Liver (tissue), 9 donors: Measurements from ENCODE around the gene RRP8. TPM values are rescaled to one million over a fixed set of nuclear protein-coding genes. Genes with fewer than 3 reads are reported as not detected.

Source experiments
- DNase-seq: peaks from one replicate; pipeline ENCODE4 v3.0.0-alpha.2; 2017; ENCODE audit warnings: low spot score
- H3K27ac ChIP-seq, 2 donors: one replicate each; pipeline ENCODE4 v1.7.0; 2013; ENCODE audit warnings: inconsistent platforms in 2 of 2, low read length in 2 of 2, control low read depth in 1 of 2, low read depth in 1 of 2, mild to moderate bottlenecking in 1 of 2
- H3K27me3 ChIP-seq, 4 donors: one replicate each; pipeline versions ENCODE4 v1.6.1 to v1.7.0; 2013; ENCODE audit warnings: low read length in 3 of 4, inconsistent platforms in 1 of 4, mild to moderate bottlenecking in 1 of 4, moderate library complexity in 1 of 4; ENCODE audit not compliant: control insufficient read depth in 4 of 4, insufficient read depth in 4 of 4
- H3K36me3 ChIP-seq, 4 donors: one replicate each; pipeline versions ENCODE4 v1.6.1 to v1.7.0; 2013; ENCODE audit warnings: low read length in 3 of 4, mild to moderate bottlenecking in 3 of 4, low read depth in 1 of 4, moderate library complexity in 1 of 4; ENCODE audit not compliant: control insufficient read depth in 4 of 4, insufficient read depth in 3 of 4
- H3K4me1 ChIP-seq, 4 donors: one replicate each; pipeline versions ENCODE4 v1.6.1 to v1.7.0; 2013; ENCODE audit warnings: low read length in 3 of 4, mild to moderate bottlenecking in 3 of 4, moderate library complexity in 1 of 4; ENCODE audit not compliant: control insufficient read depth in 4 of 4, insufficient read depth in 4 of 4
- H3K4me3 ChIP-seq, 3 donors: one replicate each; pipeline versions ENCODE4 v1.6.1 to v1.7.0; 2013; ENCODE audit warnings: low read length in 3 of 3, control low read depth in 1 of 3, low read depth in 1 of 3, mild to moderate bottlenecking in 1 of 3
- H3K9ac ChIP-seq, 2 donors: one replicate each; pipeline ENCODE4 v1.7.0; 2013; ENCODE audit warnings: low read length in 2 of 2, mild to moderate bottlenecking in 2 of 2, moderate library complexity in 2 of 2, control low read depth in 1 of 2, low read depth in 1 of 2
- H3K9me3 ChIP-seq, 4 donors: one replicate each; pipeline versions ENCODE4 v1.6.1 to v1.7.0; 2013; ENCODE audit warnings: low read length in 3 of 4; ENCODE audit not compliant: control insufficient read depth in 4 of 4
- EGR1 ChIP-seq, 2 donors: IDR thresholded peaks; 2 replicates each; pipeline ENCODE4 v1.6.1; 2016 to 2018; ENCODE audit warnings: antibody characterized with exemption in 2 of 2, low read depth in 2 of 2
- FOXA1 ChIP-seq: IDR thresholded peaks from 2 replicates; pipeline ENCODE4 v1.6.1; 2016; ENCODE audit warnings: antibody characterized with exemption
- FOXA2 ChIP-seq: IDR thresholded peaks from 2 replicates; pipeline ENCODE4 v1.6.1; 2016; ENCODE audit warnings: antibody characterized with exemption
- GABPA ChIP-seq, 2 donors: IDR thresholded peaks in 1 of 2; conservative IDR thresholded peaks in 1 of 2; 2 replicates each; pipeline ENCODE4 v1.6.1; 2016; ENCODE audit warnings: antibody characterized with exemption in 2 of 2, mild to moderate bottlenecking in 1 of 2, moderate library complexity in 1 of 2
- HNF4A ChIP-seq, 2 donors: conservative IDR thresholded peaks; 2 replicates each; pipeline ENCODE4 v1.6.1; 2016; ENCODE audit warnings: antibody characterized with exemption in 2 of 2, mild to moderate bottlenecking in 2 of 2
- HNF4G ChIP-seq: IDR thresholded peaks from 2 replicates; pipeline ENCODE4 v1.6.1; 2016; ENCODE audit warnings: antibody characterized with exemption
- JUND ChIP-seq, 2 donors: IDR thresholded peaks; 2 replicates each; pipeline ENCODE4 v1.6.1; 2016; ENCODE audit warnings: antibody characterized with exemption in 2 of 2
- NR2F2 ChIP-seq: IDR thresholded peaks from 2 replicates; pipeline ENCODE4 v1.6.1; 2016; ENCODE audit warnings: antibody characterized with exemption
- RAD21 ChIP-seq, 2 donors: IDR thresholded peaks; 2 replicates each; pipeline ENCODE4 v1.6.1; 2016; ENCODE audit warnings: antibody characterized with exemption in 2 of 2, mild to moderate bottlenecking in 2 of 2
- REST ChIP-seq: IDR thresholded peaks from 2 replicates; pipeline ENCODE4 v1.6.1; 2016; ENCODE audit warnings: antibody characterized with exemption, mild to moderate bottlenecking
- SP1 ChIP-seq: IDR thresholded peaks from 2 replicates; pipeline ENCODE4 v1.6.1; 2018; ENCODE audit warnings: antibody characterized with exemption, mild to moderate bottlenecking
- ZBTB33 ChIP-seq: IDR thresholded peaks from 2 replicates; pipeline ENCODE4 v1.6.1; 2016; ENCODE audit warnings: antibody characterized with exemption
- WGBS: extraction: QIAGEN DNeasy Blood & Tissue Kit; methylation state at CpG from one replicate; pipeline ENCODE4 v1.1.7; 2013; 5-methylcytosine and 5-hydroxymethylcytosine counted together
- polyA plus RNA-seq, 2 donors: library from polyadenylated mRNA; stranded (reverse) in 1 of 2; unstranded in 1 of 2; fragments of 200-250 nt in 1 of 2; fragments of >200 nt in 1 of 2; fragmentation: Nextera tagmentation in 1 of 2; extraction: Ambion mirVana in 1 of 2; gene quantifications; one replicate each; pipeline versions ENCODE4 v1.2.1 to v1.2.3, GENCODE V29; 2013 to 2015
- total RNA-seq, 2 donors: library from RNA; depleted of rRNA; stranded (reverse); fragments of >200 nt; gene quantifications; one replicate each; pipeline ENCODE4 v1.2.3, GENCODE V29; 2014
- donor health status: healthy.
- donor health status: healthy.
- donor health status: healthy.
- donor health status: healthy.
- donor health status: healthy.

RRP8 gene
- total and polyA plus RNA-seq, 4 donors = 10.3 to 12.6 (median 11.2) TPM

GRCh38 chr11:6634534-6634933, 31.1 kb upstream of the RRP8 start:
- Histone ChIP-seq H3K9ac (no peak overlapping the region), H3K4me1 (peaks cover 5 to 42% (median 30%) of the 10 kb centered on the region in 4 donors), H3K4me3 (no peak overlapping the region), H3K27ac (peak overlapping the region; percentile 59 to 69), H3K27me3 (no peaks in the 10 kb centered on the region), H3K9me3 (no peaks in the 10 kb centered on the region), H3K36me3 (no peaks in the 10 kb centered on the region)
- no peak for TF ChIP-seq HNF4A (conservative IDR thresholded peaks at IDR 0.05)
- TF ChIP-seq EGR1 (IDR thresholded peaks at IDR 0.05; ENCODE audit: low read depth in 2 of 2) = no peak
- TF ChIP-seq RAD21 (IDR thresholded peaks at IDR 0.05) = no peak
- peak; percentile 89 for TF ChIP-seq REST
- no peak for TF ChIP-seq FOXA1
- no peak for TF ChIP-seq HNF4G
- WGBS = 28% methylated on average over 1 of the region's 1 CpG
- DNase-seq = no peak

GRCh38 chr11:6633422-6634408, 30.3 kb upstream of the RRP8 start:
- TF ChIP-seq ZBTB33 (no peak), JUND (IDR thresholded peaks at IDR 0.05) (no peak), NR2F2 (no peak), FOXA2 (no peak), GABPA (IDR thresholded peaks at IDR 0.05 in 1 of 2, conservative IDR thresholded peaks at IDR 0.05 in 1 of 2) (no peak), SP1 (no peak), REST (no peak)
- Histone ChIP-seq H3K9me3 (no peaks in the 10 kb centered on the region), H3K9ac (no peak overlapping the region), H3K4me3 (no peak overlapping the region), H3K27ac (peak overlapping the region in 1 of 2 donors; percentile 6), H3K27me3 (no peaks in the 10 kb centered on the region), H3K36me3 (no peaks in the 10 kb centered on the region), H3K4me1 (peaks cover 5 to 42% (median 30%) of the 10 kb centered on the region in 4 donors)
- 90% methylated on average over 16 of the region's 16 CpGs for WGBS
- DNase-seq = no peak
